IPS DF 4.7 (cell line): ENCODE results near the gene SMIM38.

Source experiments
- DNase-seq: peaks from one replicate; pipeline ENCODE4 v3.0.0-alpha.2; 2013; ENCODE audit warnings: low spot score; ENCODE audit errors: extremely low read depth

SMIM38 gene

DNA sequence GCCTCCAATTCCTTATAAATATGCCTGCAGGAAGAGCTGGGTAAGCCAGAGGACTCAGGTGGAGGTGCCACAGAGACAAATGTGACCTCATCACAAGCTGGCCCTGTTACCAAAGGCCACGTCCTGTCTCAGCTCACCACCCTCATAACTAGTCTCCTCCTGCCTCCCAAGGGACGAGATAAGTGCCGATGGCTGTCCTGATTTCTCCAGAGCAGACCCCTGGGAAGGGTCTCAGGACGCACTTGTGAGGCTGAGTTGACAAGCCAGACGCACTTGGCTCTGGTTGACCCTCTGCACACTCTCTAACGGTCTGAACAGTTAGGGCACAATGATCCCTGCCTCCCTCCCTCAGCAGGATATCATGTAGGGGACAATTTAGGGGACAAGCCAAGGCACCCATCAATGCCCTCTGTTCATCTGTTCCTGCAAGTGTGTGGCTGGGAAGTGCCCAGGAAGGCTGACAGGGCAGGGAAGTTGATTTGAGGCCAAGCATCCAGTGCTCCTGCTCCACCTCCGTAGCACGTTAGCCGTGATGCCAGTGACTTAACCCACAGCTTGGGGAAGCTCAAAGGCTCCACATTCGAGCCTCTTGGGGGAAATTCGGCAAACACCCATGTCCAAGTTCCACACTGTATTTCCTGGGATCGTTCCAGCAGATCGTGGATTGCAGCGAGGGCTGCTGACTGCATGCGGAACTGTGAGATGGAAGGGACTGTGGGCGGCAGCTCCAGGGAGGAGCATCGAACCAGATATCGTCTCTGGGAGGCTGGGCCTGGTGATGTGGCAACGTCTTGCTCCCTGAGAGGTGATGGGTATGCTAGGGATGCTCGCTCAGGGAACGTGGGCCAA lies 2.8 kb downstream of the SMIM38 start:
- DNase-seq: no peak

DNA sequence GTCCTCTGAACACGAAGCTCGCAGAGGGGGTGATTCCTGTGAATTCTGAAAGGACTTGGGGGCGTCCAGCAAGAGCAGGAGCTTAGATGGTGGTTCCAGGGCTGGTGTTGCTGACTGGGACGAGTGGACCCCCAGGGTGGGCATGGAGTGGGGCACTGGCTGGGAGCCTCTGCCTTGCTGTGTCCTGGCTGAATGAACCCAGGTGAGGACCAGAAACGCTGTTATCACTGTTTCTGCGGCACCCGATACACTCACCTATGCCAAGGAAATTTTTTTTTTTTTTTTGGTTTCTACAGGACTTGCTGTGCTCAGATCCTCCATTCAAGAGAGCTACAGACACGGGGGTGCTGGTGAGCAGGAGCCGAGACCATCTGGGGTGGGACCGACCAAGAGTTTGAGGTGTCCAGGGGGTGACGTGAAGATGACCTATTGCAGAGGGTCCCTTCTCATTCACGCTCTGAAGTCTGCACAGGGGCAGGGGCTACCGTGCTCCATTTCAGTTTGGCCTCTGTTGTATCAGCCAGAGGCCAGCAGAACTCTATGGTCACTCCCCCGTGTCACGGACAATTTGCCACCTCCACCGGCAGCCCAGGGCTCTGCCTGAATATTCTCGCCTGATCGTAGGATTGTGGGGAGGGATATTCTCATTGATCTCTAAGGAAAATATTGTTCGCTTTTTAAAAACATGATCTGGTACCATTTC lies 3.6 kb downstream of the SMIM38 start:
- no peak for DNase-seq

GRCh38 chr11:69160296-69161116 lies 4.8 kb downstream of the SMIM38 start:
- no peak for DNase-seq

DNA sequence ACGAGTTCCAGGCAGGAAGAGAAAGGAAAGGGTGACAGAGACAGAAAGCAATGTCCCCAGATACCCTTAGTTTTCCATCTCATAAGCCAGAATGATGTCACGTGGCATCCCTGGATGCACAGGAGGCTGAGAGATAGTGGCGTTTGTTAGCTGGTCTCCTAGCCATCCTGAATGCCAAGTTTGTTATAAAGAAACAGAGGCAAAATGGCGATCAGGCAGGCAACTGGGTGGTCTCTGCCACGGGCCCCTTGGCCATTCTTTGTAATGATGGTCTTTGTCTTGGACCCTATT lies 5.3 kb downstream of the SMIM38 start:
- DNase-seq: no peak

GRCh38 chr11:69162505-69162904 lies 6.8 kb downstream of the SMIM38 start:
- DNase-seq: no peak

GRCh38 chr11:69163842-69164241 lies 8.1 kb downstream of the SMIM38 start:
- DNase-seq: no peak

DNA sequence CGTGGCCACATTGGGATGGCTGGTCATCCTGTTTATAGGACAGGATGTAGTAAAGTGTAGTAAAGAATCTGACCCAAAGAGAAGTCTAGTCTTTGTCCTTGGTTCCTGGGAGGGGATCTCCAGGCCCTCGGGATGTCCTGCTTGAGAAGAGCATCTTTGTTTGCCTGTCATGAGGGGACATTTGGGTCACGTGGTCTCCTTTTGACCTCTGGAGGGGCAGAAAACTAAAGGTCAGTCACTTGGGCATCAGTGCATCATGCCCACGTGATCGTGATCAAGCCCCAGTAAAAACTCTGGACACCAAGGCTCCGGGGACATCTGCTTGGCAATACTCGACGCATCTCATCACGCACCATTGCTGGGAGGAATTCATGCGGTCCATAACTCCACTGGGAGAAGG lies 9.1 kb downstream of the SMIM38 start:
- no peak for DNase-seq

DNA sequence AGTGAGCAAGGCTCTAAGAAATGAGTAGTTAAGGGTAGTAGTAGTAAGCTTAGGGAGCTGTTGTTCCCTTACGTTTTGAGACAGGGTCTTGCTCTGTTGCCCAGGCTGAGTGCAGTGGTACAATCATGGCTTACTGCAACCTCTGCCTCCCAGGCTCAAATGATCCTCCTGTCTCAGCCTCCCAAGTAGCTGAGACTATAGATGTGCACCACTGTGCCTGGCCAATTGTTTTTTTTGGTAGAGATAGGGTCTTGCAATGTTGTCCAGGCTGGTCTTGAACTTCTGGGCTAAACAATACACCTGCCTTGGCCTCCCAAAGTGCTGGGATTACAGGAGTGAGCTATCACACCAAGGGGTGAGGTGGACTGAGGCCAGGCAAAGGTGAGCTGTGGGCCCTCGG lies 10.0 kb downstream of the SMIM38 start:
- DNase-seq: no peak

- no peak for DNase-seq
Measured at GRCh38 chr11:69166218-69167115, 10.7 kb downstream of the SMIM38 start.

GRCh38 chr11:69167130-69167915 lies 11.6 kb downstream of the SMIM38 start:
- DNase-seq: no peak

DNA sequence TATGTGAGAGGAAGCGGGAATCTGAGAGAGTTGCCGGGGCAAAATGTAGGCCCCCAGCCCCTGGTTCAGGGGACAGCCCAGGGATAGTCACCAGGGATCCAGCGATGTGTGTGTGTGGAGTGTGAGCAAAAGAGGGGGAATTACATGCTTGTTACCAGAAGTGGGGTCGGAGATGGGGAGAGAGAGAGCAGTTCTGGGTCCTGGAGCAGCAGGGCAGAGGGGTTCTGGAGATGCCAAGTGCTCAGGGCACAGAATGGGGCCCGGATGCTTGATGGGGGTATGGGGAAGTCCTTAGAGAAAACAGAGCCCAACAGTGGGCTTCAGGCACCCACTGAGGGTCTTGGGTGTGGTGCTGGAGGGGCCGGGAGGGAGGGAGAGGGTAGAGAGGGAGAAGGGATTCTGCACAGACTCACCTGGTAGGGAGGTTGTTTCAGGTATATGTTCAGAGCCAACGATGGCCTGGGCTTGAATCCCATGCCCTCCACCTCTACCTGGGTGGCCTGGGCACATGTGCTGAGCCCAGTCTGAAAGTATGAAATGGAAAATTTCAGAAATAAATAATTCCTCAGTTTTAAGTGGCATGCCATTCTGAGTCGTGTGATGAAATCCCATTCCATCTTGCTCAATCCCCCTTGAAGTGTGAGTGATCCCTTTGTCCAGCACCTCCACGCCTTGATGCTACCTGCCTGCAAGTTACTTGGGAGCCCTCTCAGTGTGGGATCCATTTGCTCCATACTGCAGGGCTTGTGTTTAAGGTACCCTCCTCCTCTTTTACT lies 12.4 kb downstream of the SMIM38 start:
- no peak for DNase-seq

DNA sequence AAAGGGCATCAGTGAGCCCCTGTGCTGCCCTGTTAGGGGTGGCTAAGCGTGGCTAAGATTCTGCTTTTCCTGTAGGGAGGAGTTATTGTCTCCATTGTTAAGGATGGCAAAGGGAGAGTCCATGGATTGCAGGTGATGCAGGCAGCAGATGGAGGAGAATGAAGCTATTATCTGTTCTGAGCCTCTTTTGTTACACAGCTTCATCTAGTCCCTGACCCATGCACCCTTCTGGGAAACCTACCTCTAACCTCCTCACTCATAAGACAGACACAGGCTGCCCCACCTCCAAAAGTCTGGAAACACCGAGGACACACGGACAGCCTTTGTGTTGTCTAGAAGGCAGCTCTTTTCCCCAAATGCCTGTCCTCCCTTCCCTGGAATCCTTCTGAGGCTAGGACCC lies 13.7 kb downstream of the SMIM38 start:
- no peak for DNase-seq

GRCh38 chr11:69170704-69171103 lies 15.0 kb downstream of the SMIM38 start:
- DNase-seq: no peak

DNA sequence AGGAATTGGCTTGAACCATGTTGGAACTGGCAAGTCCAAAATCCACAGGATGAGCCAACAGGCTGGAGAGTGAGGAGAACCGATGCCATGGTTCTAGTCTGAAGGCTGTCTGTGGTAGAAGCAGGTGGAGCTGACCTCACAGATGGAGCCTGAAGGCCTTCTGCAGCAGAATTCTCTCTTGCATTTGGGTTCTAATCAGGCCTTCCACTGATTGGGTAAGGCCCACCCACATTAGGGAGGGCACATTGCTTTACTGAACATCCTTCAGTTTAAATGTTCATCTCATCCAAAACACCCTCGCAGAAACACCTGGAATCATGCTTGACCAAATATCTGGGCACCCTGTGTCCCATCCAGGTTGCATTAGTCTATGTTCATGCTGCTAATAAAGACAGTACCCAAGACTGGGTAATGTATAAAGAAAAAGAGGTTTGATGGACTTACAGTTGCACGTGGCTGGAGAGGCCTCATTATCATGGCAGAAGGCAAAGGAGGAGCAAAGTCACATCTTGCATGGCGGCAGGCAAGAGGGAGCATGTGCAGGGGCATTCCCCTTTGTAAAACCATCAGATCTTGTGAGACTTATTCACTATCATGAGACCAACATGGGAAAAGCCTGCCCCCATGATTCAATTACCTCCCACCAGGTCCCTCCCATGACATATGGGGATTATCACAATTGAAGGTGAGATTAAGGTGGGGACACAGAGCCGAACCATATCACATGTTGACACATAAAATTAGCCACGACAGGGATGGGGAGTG lies 15.9 kb downstream of the SMIM38 start:
- no peak for DNase-seq

GRCh38 chr11:69172674-69173073 lies 16.9 kb downstream of the SMIM38 start:
- no peak for DNase-seq

DNA sequence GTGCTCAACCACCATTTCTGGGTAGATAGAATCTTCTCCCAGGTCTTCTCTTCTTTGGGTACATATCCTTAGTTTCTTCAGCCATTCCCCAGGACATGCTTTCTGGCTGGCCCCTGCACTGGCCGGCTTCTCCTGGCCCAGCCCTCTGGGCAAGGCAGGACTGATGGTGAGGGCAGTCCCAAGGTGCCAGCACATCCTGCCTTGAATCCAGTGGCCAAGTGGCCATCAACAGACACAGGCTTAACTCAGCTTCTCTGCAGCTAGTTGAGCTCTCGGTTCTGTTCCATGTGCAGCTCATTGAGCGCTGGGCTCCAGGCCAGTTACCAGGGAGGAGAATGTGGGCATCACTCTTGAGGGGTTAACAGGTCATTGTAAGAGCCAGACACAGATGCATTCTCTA lies 17.6 kb downstream of the SMIM38 start:
- DNase-seq: no peak

DNA sequence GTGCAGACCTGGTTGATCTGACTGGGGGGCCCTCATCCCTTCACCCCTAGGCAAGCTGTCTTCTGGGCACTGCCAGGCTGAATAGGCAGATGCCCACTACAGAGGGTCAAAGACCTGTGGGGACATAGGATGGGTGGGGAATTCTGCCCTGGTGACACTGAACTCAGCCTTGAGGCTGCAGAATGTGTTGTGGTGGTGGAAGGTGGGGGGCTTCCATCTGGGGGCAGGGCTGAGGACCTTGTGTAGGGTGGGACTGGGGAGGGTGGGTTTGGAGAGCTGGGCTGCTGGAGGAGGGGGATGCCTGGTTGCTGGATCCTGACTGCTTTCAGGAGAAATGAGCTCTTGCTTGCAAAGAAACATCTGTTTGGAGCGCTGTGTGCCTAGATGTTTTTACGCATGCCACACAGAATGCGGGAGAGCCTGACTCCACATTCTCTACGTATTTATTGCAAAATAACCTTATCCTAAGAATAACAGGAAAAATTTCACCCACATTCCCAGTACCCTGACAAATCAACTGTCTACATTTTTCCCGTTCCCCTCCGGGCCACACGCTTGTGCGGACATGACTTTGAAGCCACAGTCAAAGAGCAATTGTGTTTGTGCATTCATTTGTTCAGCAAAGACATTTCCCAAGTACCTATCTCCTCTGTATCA lies 18.3 kb downstream of the SMIM38 start:
- no peak for DNase-seq

DNA sequence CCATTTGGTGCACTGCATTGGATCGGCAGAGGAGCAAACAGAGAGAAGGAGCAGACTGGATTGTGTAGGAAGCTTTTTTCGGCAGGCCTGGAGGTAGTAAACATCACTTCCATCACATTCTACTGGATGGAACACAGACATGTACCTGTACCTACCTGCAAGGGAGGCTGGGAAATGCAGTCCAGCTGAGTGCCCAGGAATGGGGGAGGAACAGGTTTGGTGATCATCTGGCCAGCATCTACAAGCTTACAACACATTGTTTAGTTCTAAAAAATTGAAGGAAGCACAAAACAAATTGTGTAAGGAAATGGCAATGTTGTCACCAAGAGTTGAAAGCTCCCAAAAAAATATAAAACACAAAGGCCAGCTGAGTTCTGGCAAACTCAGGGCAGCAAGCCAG lies 19.1 kb downstream of the SMIM38 start:
- no peak for DNase-seq
